ENCODE results near the gene RNU6-9. TPM values are rescaled to one million over a fixed set of nuclear protein-coding genes. Genes with fewer than 3 reads are reported as not detected.
"Not testable (repeated sequence)": the region's sequence is repeated elsewhere in the genome, so short reads cannot be mapped to it uniquely, and the experiment has no call there.

Gene RNU6-9
- total and polyA plus RNA-seq, 2 donors (not counting 1 experiment from before 2014, with no cell fraction given): not detected

DNA sequence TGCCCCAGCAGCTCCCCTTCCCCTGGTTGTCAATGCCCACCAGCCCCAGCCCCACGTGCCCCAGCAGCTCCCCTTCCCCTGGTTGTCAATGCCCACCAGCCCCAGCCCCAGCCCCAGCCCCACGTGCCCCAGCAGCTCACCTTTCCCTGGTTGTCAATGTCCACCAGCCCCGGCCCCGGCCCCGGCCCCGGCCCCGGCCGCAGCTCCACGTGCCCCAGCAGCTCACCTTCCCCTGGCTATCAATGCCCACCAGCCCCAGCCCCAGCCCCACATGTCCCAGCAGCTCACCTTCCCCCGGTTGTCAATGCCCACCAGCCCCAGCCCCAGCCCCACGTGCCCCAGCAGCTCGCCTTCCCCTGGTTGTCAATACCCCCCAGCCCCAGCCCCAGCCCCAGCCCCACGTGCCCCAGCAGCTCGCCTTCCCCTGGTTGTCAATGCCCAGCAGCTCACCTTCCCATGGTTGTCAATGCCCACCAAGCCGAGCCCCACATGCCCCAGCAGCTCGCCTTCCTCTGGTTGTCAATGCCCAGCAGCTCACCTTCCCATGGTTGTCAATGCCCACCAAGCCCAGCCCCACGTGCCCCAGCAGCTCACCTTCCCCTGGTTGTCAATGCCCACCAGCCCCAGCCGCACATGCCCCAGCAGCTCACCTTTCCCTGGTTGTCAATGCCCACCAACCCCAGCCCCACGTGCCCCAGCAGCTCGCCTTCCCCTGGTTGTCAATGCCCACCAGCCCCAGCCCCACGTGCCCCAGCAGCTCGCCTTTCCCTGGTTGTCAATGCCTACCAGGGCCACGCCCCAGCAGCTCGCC, 14.3 kb upstream of the RNU6-9 start:
- H3K4me3 Mint-ChIP-seq; H2AFZ ChIP-seq (ENCODE audit: insufficient read depth, low read depth, low read length, poor library complexity, severe bottlenecking); H3K9me3 ChIP-seq (ENCODE audit: control extremely low read depth in 1 of 3, control insufficient read depth in 2 of 3, insufficient read depth in 1 of 3, low read length in 2 of 3); H3K27ac Mint-ChIP-seq; ATAC-seq (ENCODE audit: low read depth); DNase-seq; H3K27ac ChIP-seq (ENCODE audit: low read length in 2 of 2); H3K9ac ChIP-seq (ENCODE audit: low read length); H3K4me3 ChIP-seq (ENCODE audit: control extremely low read depth in 1 of 5, extremely low read depth in 1 of 5, insufficient read depth in 1 of 5, low read depth in 2 of 5, low read length in 4 of 5); H3K27me3 ChIP-seq (replicated peaks in 1 of 4; ENCODE audit: control extremely low read depth in 1 of 4, control insufficient read depth in 3 of 4, insufficient read depth in 4 of 4, low read length in 3 of 4); intact Hi-C loops (cut with micrococcal nuclease); H3K4me2 ChIP-seq (replicated peaks; ENCODE audit: low read depth, low read length, poor library complexity, severe bottlenecking); H3K4me1 ChIP-seq (ENCODE audit: control insufficient read depth in 2 of 2, insufficient read depth in 2 of 2, low read length in 2 of 2); H3K27me3 Mint-ChIP-seq; H3K4me1 Mint-ChIP-seq; H3K9me3 Mint-ChIP-seq (ENCODE audit: insufficient read depth): not testable (repeated sequence)
- CTCF ChIA-PET: interaction anchor here (1.0 to 1.4 kb wide), 2 partner anchors 23 to 30 kb away, joined by 3 to 4 read pairs; no protein-coding TSS in a partner anchor
- Histone ChIP-seq H4K20me1 (ENCODE audit: control insufficient read depth, insufficient read depth, low read length, poor library complexity, severe bottlenecking) (peaks cover 33% of the 10 kb centered on the region), H3K36me3 (replicated peaks in 1 of 2; ENCODE audit: control extremely low read depth in 1 of 2, control insufficient read depth in 1 of 2, extremely low read depth in 1 of 2, insufficient read depth in 2 of 2, low read length in 1 of 2) (peaks cover 0 to 40% of the 10 kb centered on the region in 2 experiments), H3K79me2 (ENCODE audit: control insufficient read depth, insufficient read depth, low read length) (peaks cover 39% of the 10 kb centered on the region)
- POLR2A ChIA-PET: interaction anchor here (1.4 kb wide), 1 partner anchor 30 kb away, joined by 10 read pairs; no protein-coding TSS in a partner anchor
- 89% methylated on average over 13 of the region's 24 CpGs for WGBS (ENCODE audit: insufficient coverage)

DNA sequence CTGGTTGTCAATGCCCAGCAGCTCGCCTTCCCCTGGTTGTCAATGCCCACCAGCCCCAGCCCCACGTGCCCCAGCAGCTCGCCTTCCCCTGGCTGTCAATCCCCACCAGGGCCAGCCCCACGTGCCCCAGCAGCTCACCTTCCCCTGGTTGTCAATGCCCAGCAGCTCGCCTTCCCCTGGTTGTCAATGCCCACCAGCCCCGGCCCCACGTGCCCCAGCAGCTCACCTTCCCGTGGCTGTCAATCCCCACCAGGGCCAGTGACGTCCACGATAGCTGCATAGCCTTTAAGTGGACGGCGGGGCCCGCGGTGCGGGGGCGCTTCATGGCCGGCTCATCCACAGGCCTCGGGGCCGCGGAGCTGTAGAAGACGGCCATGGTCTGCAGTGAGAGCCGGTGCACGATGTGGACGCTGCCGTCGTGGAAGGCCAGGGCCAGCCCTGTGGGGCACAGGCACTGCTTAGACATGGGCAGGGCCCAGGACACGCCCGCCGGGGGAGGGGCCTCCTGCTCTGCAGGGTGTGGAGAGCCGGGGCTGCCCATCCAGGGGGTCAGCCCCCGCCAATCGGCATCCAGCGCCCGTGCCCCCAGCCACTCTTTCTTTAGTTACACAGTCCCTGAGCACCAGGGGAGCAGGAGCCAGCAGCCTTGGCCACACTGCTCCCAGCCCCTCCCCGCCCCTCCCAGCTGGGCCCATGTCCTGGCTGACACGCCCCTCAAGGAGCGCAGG, 13.4 kb upstream of the RNU6-9 start:
- Histone ChIP-seq H3K4me3 (ENCODE audit: control extremely low read depth in 1 of 5, extremely low read depth in 1 of 5, insufficient read depth in 1 of 5, low read depth in 2 of 5, low read length in 4 of 5) (no peak overlapping the region), H3K27me3 (replicated peaks in 1 of 4; ENCODE audit: control extremely low read depth in 1 of 4, control insufficient read depth in 3 of 4, insufficient read depth in 4 of 4, low read length in 3 of 4) (no peaks in the 10 kb centered on the region), H3K4me2 (replicated peaks; ENCODE audit: low read depth, low read length, poor library complexity, severe bottlenecking) (no peak overlapping the region), H3K9me3 (ENCODE audit: control extremely low read depth in 1 of 3, control insufficient read depth in 2 of 3, insufficient read depth in 1 of 3, low read length in 2 of 3) (peaks cover 0 to 3% (median 0%) of the 10 kb centered on the region in 3 donors), H2AFZ (ENCODE audit: insufficient read depth, low read depth, low read length, poor library complexity, severe bottlenecking) (no peak overlapping the region), H3K36me3 (replicated peaks in 1 of 2; ENCODE audit: control extremely low read depth in 1 of 2, control insufficient read depth in 1 of 2, extremely low read depth in 1 of 2, insufficient read depth in 2 of 2, low read length in 1 of 2) (peaks cover 0 to 49% of the 10 kb centered on the region in 2 experiments), H4K20me1 (ENCODE audit: control insufficient read depth, insufficient read depth, low read length, poor library complexity, severe bottlenecking) (peaks cover 40% of the 10 kb centered on the region), H3K79me2 (ENCODE audit: control insufficient read depth, insufficient read depth, low read length) (peaks cover 46% of the 10 kb centered on the region), H3K9ac (ENCODE audit: low read length) (no peak overlapping the region), H3K4me1 (ENCODE audit: control insufficient read depth in 2 of 2, insufficient read depth in 2 of 2, low read length in 2 of 2) (peaks cover 0 to 3% of the 10 kb centered on the region in 2 donors), H3K27ac (ENCODE audit: low read length in 2 of 2) (no peak overlapping the region)
- ATAC-seq (ENCODE audit: low read depth) (no peak), DNase-seq (no peak)
- no peak for TF ChIP-seq EZH2 (IDR thresholded peaks at IDR 0.05; ENCODE audit: borderline replicate concordance, insufficient read depth, low read depth, low read length, poor library complexity, severe bottlenecking)
- TF ChIP-seq, protein P1, sequence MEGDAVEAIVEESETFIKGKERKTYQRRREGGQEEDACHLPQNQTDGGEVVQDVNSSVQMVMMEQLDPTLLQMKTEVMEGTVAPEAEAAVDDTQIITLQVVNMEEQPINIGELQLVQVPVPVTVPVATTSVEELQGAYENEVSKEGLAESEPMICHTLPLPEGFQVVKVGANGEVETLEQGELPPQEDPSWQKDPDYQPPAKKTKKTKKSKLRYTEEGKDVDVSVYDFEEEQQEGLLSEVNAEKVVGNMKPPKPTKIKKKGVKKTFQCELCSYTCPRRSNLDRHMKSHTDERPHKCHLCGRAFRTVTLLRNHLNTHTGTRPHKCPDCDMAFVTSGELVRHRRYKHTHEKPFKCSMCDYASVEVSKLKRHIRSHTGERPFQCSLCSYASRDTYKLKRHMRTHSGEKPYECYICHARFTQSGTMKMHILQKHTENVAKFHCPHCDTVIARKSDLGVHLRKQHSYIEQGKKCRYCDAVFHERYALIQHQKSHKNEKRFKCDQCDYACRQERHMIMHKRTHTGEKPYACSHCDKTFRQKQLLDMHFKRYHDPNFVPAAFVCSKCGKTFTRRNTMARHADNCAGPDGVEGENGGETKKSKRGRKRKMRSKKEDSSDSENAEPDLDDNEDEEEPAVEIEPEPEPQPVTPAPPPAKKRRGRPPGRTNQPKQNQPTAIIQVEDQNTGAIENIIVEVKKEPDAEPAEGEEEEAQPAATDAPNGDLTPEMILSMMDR (IDR thresholded peaks at IDR 0.05): no peak
- H3K4me1 Mint-ChIP-seq: no peaks in the 10 kb centered on the region
- no peak overlapping the region for H3K27ac Mint-ChIP-seq
- no peak overlapping the region for H3K4me3 Mint-ChIP-seq
- ChIA-PET CTCF (interaction anchor here (1.4 kb wide), 1 partner anchor 29 kb away, joined by 4 read pairs; no protein-coding TSS in a partner anchor), POLR2A (interaction anchor here (1.4 kb wide), 1 partner anchor 29 kb away, joined by 10 read pairs; no protein-coding TSS in a partner anchor)
- H3K9me3 Mint-ChIP-seq (ENCODE audit: insufficient read depth): no peaks in the 10 kb centered on the region
- intact Hi-C loops (cut with micrococcal nuclease): no loop called here
- H3K27me3 Mint-ChIP-seq: no peaks in the 10 kb centered on the region
- WGBS (ENCODE audit: insufficient coverage): 93% methylated on average over 33 of the region's 37 CpGs

Data from B cell (primary cell).